Sigmoid colon (tissue), 7 donors: ENCODE results near the gene LNPEP. TPM values are rescaled to one million over a fixed set of nuclear protein-coding genes. Genes with fewer than 3 reads are reported as not detected.

Experiments used
- DNase-seq: peaks from one replicate; pipeline ENCODE4 v3.0.0-alpha.2; 2019
- H3K27ac ChIP-seq, 4 donors: fragments of 200-600 bp; sonication (generic); one replicate each; pipeline ENCODE4 v1.5.1; 2016 to 2019; ENCODE audit warnings: mild to moderate bottlenecking in 1 of 4
- H3K27me3 ChIP-seq, 3 donors: fragments of 200-600 bp; sonication (generic); one replicate each; pipeline ENCODE4 v1.5.1; 2019; ENCODE audit warnings: mild to moderate bottlenecking in 1 of 3
- H3K36me3 ChIP-seq, 4 donors: fragments of 200-600 bp; sonication (generic); one replicate each; pipeline ENCODE4 v1.5.1; 2016 to 2019
- H3K4me1 ChIP-seq, 4 donors: fragments of 200-600 bp; sonication (generic); one replicate each; pipeline ENCODE4 v1.5.1; 2017 to 2019
- H3K4me3 ChIP-seq, 4 donors: fragments of 200-600 bp; sonication (generic); one replicate each; pipeline ENCODE4 v1.5.1; 2017 to 2019; ENCODE audit warnings: mild to moderate bottlenecking in 2 of 4, moderate library complexity in 1 of 4
- H3K9me3 ChIP-seq, 4 donors: fragments of 200-600 bp in 3 of 4; sonication (generic) in 3 of 4; one replicate each; pipeline versions ENCODE4 v1.5.1 to v1.6.1; 2013 to 2019
- EP300 ChIP-seq, 4 donors: sonication (generic); formaldehyde crosslinking; IDR thresholded peaks; one replicate each; pipeline ENCODE4 v1.6.1; 2017; ENCODE audit warnings: antibody characterized with exemption in 4 of 4
- POLR2A ChIP-seq, 2 donors: fragments of 450-650 bp; IDR thresholded peaks; one replicate each; pipeline ENCODE4 v1.6.1; 2016; ENCODE audit warnings: antibody characterized with exemption in 2 of 2, mild to moderate bottlenecking in 2 of 2, moderate library complexity in 2 of 2
- POLR2AphosphoS5 ChIP-seq, 4 donors: sonication (generic); formaldehyde crosslinking; IDR thresholded peaks; one replicate each; pipeline ENCODE4 v1.6.1; 2017; ENCODE audit warnings: antibody characterized with exemption in 4 of 4
- WGBS, 2 donors: extraction: QIAGEN DNeasy Blood & Tissue Kit; methylation state at CpG; one replicate each; pipeline ENCODE4 v1.1.7; 2013; 5-methylcytosine and 5-hydroxymethylcytosine counted together
- intact Hi-C: fragments of 100-400 bp; cut with DNase I; formaldehyde crosslinking; loops from one replicate; pipeline ENCODE4 v1.15.1; 2023
- polyA plus RNA-seq, 3 donors: library from polyadenylated mRNA; stranded (reverse); fragments of 200-250 nt; gene quantifications; one replicate each; pipeline ENCODE4 v1.2.3, GENCODE V29; 2013
- total RNA-seq, 4 donors: library from RNA; depleted of rRNA; stranded (reverse); fragments of >200 nt; gene quantifications; one replicate each; pipeline ENCODE4 v1.1.0, GENCODE V29; 2016
- TF ChIP-seq, protein P1 (sequence below), 4 experiments: fragments of 450-650 bp in 3 of 4; fragments of 200-600 bp in 1 of 4; IDR thresholded peaks; one replicate each; pipeline ENCODE4 v1.5.1; 2016 to 2019; ENCODE audit warnings: antibody characterized with exemption in 4 of 4, mild to moderate bottlenecking in 3 of 4, moderate library complexity in 2 of 4
- donor health status: healthy with polysubstance abuse.
- donor health status: Bipolar disorder and iron deficiency.
- donor health status: healthy.

Gene LNPEP
- 10 to 100 TPM; 45.2 to 68.1 (median 59.0) TPM for total RNA-seq
- 10 to 100 TPM in 1 of 3 donors, 1 to 10 TPM in 2; 1.4 to 12.7 (median 1.8) TPM for polyA plus RNA-seq

DNA sequence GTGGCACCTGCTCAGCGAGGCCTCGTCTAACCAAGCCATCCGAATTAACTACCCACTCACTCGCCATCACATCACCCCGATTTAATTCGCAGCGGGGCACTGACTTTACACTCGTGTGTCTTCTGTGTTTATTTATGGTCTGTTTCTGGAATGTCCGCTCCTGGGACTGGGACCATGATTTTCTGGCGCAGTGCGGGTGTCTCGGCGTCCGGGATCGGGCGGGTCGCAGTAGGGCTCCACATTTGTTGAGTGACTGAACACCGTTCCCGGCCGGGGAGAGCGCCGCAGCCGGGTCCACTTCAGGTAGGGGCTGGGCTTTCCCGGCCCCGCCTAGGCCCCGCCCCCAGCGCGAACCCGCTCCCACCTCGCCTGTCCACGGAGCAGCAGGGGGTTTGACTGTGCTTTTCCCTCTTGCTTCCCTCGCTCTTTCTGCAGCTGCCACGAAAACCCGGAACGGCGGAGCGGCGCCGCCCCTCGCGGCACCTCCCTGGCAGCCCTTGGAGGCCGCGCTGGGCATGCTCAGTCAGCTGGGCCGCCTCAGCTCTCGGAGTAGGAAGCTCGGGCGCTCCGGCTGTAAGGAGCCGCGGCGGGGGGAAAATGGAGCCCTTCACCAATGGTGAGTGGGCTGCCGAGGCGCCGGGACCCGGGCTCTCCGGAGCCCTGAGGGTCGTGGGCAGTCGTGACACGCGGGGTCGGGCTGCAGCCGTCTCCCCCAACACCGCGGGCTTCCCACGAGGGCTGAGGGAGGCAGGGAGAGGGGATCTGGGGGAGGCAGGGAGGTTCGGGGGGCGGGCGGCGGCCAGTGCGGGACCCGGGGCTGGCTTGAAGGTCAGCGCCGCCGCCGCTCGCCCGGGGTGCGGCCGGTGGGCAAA lies at the start of gene LNPEP:
TSS of gene LNPEP (plus strand) at position 522 of the 872 bp plus-strand sequence. CDS start at position 598, 76 bp downstream.
- intact Hi-C loops, result loop anchor here (2.0 to 5.0 kb wide), 6 partner anchors 47 to 1993 kb away; partner anchors contain the start of genes CHD1, ERAP1 and ERAP2
- WGBS, 2 donors, result 0 to 1% methylated on average over 79 of the region's 79 CpGs

DNA sequence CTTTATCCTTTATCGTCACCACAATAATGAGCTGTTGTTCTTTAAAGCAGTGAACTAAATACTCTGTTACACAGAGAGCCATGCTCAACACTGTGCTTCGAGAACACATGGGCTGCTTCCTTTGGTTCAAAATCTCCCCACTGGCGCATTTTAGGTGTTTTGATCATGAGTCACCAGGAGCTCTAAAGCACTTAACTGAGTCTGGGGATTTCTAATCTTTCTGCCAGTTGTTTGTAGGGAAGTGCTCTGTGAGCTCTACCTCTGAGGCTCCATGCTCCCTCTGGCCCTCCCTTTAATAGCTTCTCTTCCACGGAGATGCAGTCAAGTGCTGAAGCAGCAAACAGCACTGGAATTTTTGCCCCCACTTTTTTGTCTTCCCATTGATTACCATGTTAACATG lies 42.5 kb upstream of the LNPEP start:
- no peak overlapping the region for H3K27ac ChIP-seq
- no peaks in the 10 kb centered on the region for H3K4me1 ChIP-seq
- H3K36me3 ChIP-seq, result peaks cover 0 to 62% (median 0%) of the 10 kb centered on the region in 4 donors
- intact Hi-C loops, result no loop called here
- no peak for DNase-seq
- TF ChIP-seq, protein P1, sequence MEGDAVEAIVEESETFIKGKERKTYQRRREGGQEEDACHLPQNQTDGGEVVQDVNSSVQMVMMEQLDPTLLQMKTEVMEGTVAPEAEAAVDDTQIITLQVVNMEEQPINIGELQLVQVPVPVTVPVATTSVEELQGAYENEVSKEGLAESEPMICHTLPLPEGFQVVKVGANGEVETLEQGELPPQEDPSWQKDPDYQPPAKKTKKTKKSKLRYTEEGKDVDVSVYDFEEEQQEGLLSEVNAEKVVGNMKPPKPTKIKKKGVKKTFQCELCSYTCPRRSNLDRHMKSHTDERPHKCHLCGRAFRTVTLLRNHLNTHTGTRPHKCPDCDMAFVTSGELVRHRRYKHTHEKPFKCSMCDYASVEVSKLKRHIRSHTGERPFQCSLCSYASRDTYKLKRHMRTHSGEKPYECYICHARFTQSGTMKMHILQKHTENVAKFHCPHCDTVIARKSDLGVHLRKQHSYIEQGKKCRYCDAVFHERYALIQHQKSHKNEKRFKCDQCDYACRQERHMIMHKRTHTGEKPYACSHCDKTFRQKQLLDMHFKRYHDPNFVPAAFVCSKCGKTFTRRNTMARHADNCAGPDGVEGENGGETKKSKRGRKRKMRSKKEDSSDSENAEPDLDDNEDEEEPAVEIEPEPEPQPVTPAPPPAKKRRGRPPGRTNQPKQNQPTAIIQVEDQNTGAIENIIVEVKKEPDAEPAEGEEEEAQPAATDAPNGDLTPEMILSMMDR (IDR thresholded peaks at IDR 0.05), result no peak
- TF ChIP-seq EP300 (IDR thresholded peaks at IDR 0.05) (no peak), POLR2A (IDR thresholded peaks at IDR 0.05) (no peak), POLR2AphosphoS5 (IDR thresholded peaks at IDR 0.05) (no peak)
- 83 to 89% methylated on average over 4 of the region's 4 CpGs for WGBS, 2 donors
- no peak overlapping the region for H3K4me3 ChIP-seq
- H3K9me3 ChIP-seq, result no peaks in the 10 kb centered on the region
- no peaks in the 10 kb centered on the region for H3K27me3 ChIP-seq

More for the DNA sequence above, at the start of gene LNPEP:
- peaks cover 10 to 42% (median 30%) of the 10 kb centered on the region in 4 donors for H3K4me1 ChIP-seq
- peak within 1 kb of the TSS; percentile 91 to 99 (median 98) for H3K27ac ChIP-seq
- peak; percentile 98 for DNase-seq
- H3K4me3 ChIP-seq, result peak within 1 kb of the TSS; percentile 93 to 95 (median 94)
- H3K36me3 ChIP-seq, result no peaks in the 10 kb centered on the region
- H3K27me3 ChIP-seq, result no peaks in the 10 kb centered on the region
- TF ChIP-seq POLR2AphosphoS5 (IDR thresholded peaks at IDR 0.05) (peak; percentile 73 to 94 (median 90)), POLR2A (IDR thresholded peaks at IDR 0.05) (peak; percentile 73 to 75), EP300 (IDR thresholded peaks at IDR 0.05) (peak in 2 of 4 donors; percentile 35 to 57)
- TF ChIP-seq, protein P1 (IDR thresholded peaks at IDR 0.05), result no peak
- no peaks in the 10 kb centered on the region for H3K9me3 ChIP-seq

DNA sequence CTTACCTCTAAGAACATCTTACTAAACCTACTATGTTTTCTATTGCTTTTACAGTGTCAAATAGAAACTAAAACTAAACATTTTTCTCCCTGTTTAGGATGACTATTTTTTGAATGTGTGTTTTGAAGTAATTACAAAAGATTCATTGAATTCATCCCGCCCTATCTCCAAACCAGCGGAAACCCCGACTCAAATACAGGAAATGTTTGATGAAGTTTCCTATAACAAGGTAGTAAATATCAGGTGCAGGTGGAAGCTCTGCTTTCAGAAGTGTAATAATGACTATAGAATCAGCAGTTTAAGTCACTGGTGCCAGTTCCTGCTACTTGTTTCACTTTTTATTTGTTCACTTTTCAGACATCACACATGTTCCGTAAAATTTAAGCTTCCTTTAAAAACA lies 39.6 kb upstream of the LNPEP start:
- Histone ChIP-seq H3K36me3 (peaks cover 0 to 62% (median 0%) of the 10 kb centered on the region in 4 donors), H3K4me1 (no peaks in the 10 kb centered on the region), H3K9me3 (no peaks in the 10 kb centered on the region), H3K4me3 (no peak overlapping the region), H3K27me3 (no peaks in the 10 kb centered on the region), H3K27ac (no peak overlapping the region)
- 42 to 83% methylated on average over 4 of the region's 4 CpGs for WGBS, 2 donors
- TF ChIP-seq POLR2A (IDR thresholded peaks at IDR 0.05) (no peak), POLR2AphosphoS5 (IDR thresholded peaks at IDR 0.05) (no peak)
- no peak for DNase-seq
- intact Hi-C loops, result no loop called here

DNA sequence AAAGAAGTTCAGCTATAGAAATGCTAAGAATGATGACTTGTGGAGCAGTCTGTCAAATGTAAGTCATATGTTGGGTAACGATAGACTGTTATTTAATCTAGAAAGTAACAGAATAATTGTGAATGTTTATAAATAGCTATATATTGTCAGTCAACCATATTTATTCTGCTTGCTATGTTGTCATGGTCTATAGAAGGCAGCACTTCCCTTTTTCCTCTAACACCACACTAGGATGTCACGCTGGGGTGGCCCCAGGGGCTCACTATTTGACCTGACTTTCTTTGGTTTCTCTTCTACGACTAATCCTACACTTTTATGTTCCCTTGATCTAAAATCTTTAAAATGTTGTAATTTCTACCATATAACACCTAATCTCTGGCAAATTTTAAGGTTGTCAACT lies 39.1 kb upstream of the LNPEP start:
- 49 to 58% methylated on average over 3 of the region's 3 CpGs for WGBS, 2 donors
- Histone ChIP-seq H3K27ac (no peak overlapping the region), H3K4me3 (no peak overlapping the region), H3K9me3 (no peaks in the 10 kb centered on the region), H3K36me3 (peaks cover 0 to 67% (median 0%) of the 10 kb centered on the region in 4 donors), H3K27me3 (no peaks in the 10 kb centered on the region), H3K4me1 (no peaks in the 10 kb centered on the region)
- no peak for TF ChIP-seq EP300 (IDR thresholded peaks at IDR 0.05)
- intact Hi-C loops, result no loop called here
- DNase-seq, result no peak

DNA sequence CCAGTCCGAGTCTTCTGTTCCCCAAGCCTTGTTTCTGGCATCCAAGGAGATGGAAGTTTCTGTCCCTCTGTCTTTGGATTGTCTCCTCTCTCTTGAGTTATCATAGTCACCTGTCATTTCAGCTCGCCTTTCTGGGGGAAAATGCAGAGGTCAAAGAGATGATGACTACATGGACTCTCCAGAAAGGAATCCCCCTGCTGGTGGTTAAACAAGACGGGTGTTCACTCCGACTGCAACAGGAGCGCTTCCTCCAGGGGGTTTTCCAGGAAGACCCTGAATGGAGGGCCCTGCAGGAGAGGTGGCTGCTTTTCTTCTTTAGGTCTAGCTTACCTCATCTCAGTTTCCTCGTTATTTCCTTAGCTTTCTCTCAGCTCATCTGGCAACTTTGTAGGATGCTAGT lies 34.5 kb upstream of the LNPEP start:
- no peak for DNase-seq
- peaks cover 0 to 69% (median 4%) of the 10 kb centered on the region in 4 donors for H3K36me3 ChIP-seq

More for the DNA sequence above, 34.5 kb upstream of the LNPEP start:
- Histone ChIP-seq H3K4me3 (no peak overlapping the region), H3K9me3 (no peaks in the 10 kb centered on the region), H3K27me3 (no peaks in the 10 kb centered on the region), H3K4me1 (no peaks in the 10 kb centered on the region), H3K27ac (no peak overlapping the region)
- no peak for TF ChIP-seq EP300 (IDR thresholded peaks at IDR 0.05)
- TF ChIP-seq, protein P1 (IDR thresholded peaks at IDR 0.05), result peak in 1 of 4 experiments; percentile 15
- intact Hi-C loops, result no loop called here
- 89% methylated on average over 6 of the region's 6 CpGs for WGBS, 2 donors
